Left renal pelvis (tissue), 4 donors: ENCODE data around the gene FAM209A. TPM values are rescaled to one million over a fixed set of nuclear protein-coding genes. Genes with fewer than 3 reads are reported as not detected.
"Not testable (repeated sequence)": the region's sequence is repeated elsewhere in the genome, so short reads cannot be mapped to it uniquely, and the experiment has no call there.

Experiments used
- DNase-seq, 4 donors: peaks; one replicate each; pipeline ENCODE4 v3.0.0-alpha.2; 2013; ENCODE audit warnings: low read depth in 4 of 4, low spot score in 3 of 4
- polyA plus RNA-seq, 4 donors: library from polyadenylated mRNA; unstranded; fragments of 120-200 nt; gene quantifications; one replicate each; pipeline ENCODE4 v1.2.1, GENCODE V29; 2013; ENCODE audit not compliant: insufficient read length in 4 of 4

The FAM209A gene
- polyA plus RNA-seq, 4 donors: 0.29 to 0.40 (median 0.35) TPM; not detected in 1

- no peak for DNase-seq
These were observed 13.5 kb downstream of the FAM209A start for GRCh38 chr20:56537997-56538396.

DNA sequence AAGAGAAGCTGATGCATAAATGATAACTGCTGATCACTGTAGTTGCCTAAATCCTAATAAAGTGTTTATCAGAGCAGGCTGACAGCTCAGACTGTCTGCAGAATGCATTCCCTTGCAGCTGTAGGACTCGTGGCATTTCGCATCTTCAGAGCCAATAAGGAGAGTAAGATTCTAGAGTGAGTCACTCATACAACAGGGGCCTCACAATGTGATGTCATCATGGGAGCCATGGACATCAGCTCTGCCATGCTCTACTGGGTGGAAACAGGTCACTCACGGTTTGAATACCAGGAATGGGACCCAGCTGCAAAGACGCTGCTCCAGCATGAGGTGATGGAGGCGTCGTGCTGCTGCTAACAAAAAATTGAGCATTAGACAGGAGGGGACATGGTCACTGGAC is 15.9 kb downstream of the FAM209A start:
- no peak for DNase-seq

- no peak for DNase-seq
These were observed 18.0 kb downstream of the FAM209A start for GRCh38 chr20:56542489-56543030.

DNA sequence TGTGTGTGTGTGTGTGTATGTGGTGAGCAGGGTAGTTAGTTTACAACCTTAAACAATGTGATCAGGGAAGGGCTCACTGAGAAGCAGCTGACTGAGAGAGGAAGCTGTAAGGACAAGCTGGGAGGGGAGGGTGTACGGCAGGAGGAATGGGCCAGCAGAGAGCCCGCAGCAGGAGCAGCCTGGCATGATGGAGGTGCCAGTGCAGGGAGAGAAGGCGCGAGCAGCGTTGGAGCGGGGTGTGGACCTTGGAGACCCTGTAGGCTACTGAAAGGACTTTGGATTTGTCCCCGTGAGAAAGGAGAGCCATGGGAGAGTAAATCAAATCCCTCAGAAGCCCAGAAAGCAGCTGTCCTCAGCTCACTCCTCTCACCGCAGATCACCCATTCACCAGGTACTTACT is 27.0 kb downstream of the FAM209A start:
- DNase-seq: no peak

DNA sequence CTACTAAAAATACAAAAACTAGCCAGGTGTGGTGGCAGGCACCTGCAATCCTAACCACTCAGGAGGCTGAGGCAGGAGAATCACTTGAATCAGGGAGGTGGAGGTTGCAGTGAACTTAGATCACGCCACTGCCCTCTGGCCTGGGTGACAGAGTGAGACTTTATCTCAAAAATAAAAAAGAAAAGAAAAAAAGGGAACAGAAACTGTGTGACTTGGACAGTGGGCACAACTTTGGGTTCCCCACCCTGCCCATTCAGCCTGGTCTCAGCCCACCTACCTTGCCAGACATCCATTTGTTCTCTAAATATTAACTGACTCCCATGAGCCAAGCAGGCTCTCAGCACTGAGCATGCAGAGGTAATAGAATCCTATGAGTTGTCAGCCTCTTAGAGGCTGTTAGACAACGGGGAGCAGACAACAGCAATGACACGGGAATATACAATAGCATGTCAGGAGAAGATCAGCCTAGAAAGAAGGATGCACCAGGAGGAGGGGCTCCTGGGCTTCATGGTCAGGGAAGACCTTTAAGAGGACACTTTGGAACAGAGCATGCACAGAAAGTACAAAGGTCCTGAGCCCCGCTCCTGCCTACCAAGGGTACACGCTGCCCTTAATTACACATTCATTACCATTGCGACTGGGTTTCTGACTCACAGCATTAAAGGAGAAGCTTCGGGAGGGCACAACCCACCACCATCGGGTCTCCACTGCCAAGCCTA is 28.5 kb downstream of the FAM209A start:
- DNase-seq: no peak

DNA sequence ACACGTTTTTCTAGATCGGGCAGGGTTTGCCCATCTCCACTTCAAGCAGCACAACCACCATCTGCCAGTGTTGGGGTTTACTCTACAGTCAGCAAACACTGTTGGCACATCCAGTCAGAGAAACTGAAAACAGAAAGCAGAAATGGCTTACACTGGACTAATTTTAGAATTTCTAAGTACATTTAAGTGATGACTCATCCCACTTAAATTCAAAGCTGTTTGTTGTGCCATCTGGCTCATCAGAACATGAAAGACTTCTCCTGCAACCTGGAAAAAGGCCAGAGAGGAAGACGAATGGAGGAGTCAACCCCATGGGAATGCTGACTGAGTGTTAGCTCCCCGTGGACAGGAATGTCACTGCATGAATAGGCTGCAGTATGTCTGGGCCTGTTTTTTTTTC is 30.3 kb downstream of the FAM209A start:
- DNase-seq: no peak

DNA sequence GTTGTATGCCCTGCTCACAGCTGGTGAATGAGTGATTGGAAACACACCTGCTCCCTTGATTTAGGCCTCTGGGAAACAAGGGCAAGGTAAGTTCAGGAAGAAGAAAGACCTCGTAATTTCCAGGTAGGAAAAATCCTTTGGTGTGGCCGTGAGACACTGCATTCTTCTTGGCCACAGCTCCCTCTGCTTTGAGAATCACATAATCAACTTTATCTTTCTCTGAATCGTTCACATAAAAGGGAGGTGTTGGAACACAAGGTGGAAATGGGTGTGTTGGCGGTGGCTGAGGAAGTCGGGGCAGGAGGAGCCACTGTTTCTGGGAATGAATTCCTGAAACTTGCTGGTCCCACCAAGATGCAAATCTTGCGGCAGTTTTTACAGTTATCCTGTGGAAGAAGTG is 34.4 kb downstream of the FAM209A start:
- no peak for DNase-seq

GRCh38 chr20:56564526-56564925 is 40.0 kb downstream of the FAM209A start:
- not testable (repeated sequence) for DNase-seq

DNA sequence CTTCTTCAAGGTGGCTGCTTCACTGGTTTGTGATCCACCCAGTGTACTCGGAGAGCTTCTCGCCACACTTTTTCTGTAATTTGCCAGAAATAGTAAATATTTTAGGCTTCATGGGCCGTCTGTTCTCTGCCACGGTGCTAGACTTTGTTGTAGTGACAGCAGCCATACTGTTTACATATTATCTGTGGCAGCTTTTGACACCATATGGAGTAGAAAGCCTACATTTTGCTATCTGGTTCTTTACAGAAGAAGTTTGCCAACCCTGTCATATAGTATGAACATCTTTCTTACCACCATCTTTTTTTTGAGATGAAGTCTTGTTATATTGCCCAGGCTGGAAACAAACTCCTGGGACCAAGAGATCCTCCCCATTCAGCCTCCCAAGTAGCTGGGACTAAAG is 41.0 kb downstream of the FAM209A start:
- DNase-seq: no peak

DNA sequence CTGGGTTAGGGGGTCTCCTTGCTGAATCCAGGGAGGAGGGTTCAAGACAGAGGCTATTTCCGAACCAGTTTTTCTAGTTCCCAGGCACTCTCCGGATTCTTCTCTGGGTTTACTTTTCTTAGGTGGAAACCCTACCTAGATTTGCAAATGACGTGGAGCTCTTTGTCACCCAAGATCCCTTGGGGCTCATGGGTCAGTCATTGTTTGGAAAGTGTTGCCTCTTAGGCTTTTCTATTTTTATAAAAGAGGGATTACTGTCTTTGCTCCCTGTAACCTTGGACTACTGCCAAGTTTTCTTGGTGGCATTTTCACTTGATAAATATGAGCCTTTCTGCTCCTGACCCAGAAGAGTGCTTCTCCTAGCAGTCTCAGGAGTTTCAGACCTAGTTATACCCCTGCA is 42.1 kb downstream of the FAM209A start:
- DNase-seq: no peak

GRCh38 chr20:56570832-56571231 is 46.3 kb downstream of the FAM209A start:
- no peak for DNase-seq

GRCh38 chr20:56572172-56572571 is 47.6 kb downstream of the FAM209A start:
- DNase-seq: no peak

DNA sequence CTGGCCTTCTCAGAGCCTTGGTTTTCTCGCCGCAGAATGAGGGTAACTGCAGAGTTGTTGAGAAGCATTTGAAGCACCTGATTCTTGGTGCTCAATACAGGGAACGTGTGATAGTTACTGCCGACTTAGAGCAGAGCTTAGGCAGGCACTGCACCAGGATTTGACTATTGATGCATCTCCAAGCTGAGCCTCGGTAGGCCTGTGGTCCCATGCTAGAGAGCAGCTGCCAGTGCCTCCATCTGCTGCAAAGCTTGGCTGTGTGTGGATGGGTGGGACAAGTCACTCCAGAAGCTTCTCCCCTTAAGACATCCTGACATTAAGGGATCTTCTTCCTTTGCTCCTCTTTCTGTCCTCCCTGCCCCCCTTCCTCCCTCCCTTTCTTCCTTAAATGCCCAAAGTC is 49.4 kb downstream of the FAM209A start:
- DNase-seq: no peak

DNA sequence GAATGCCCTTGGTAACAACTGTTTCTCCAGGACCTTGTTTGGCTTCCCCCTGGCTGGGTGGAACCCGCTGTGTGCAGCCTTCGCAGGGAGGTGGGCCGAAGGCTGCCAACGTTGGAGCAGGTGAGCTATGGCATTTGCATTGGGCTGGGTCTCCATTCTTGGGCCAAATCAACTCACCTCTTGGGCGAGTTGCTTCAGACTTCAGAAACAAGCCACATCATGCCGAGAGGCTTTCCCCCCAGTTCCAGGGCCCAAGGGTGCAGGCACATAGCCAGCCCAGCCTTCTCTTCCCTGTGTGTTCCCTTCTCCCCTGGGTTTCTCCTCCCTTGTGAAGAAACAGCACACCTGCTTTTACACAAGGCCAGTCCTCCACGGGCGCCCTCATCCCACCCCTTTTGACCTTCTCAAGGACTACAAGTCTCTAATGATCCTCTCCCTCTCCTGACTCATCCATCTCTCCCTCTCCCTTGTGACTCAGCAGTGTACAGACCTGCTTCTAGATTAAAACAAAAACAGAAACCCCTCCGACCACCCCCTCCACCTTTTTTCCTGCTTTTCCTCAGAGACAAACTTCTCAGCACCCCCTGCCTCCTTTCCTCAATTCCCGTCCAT is 50.1 kb downstream of the FAM209A start:
- no peak for DNase-seq

GRCh38 chr20:56575157-56575556 is 50.6 kb downstream of the FAM209A start:
- no peak for DNase-seq

Other genes starting within 250 kb of the FAM209A start
- 10 to 100 TPM; 38.7 to 84.7 (median 43.4) TPM for gene FAM210B, start 165.8 kb upstream of the FAM209A start, polyA plus RNA-seq
- gene AURKA, start 132.5 kb upstream of the FAM209A start, polyA plus RNA-seq: 10 to 100 TPM; 13.2 to 16.5 (median 15.2) TPM
- gene CSTF1, start 132.1 kb upstream of the FAM209A start, polyA plus RNA-seq: 10 to 100 TPM; 32.3 to 46.5 (median 42.6) TPM
- gene CASS4, start 112.5 kb upstream of the FAM209A start, polyA plus RNA-seq: 1 to 10 TPM in 3 of 4 donors, under 1 TPM in 1; 0.63 to 3.3 (median 2.8) TPM
- 100 to 1,000 TPM in 3 of 4 donors, 10 to 100 TPM in 1; 94.5 to 134 (median 129) TPM for gene RTF2, start 56.1 kb upstream of the FAM209A start, polyA plus RNA-seq
- under 1 TPM; 0.27 to 0.34 (median 0.30) TPM for gene FAM209B, start 8.5 kb downstream of the FAM209A start, polyA plus RNA-seq
- 1 to 10 TPM in 3 of 4 donors, under 1 TPM in 1; 0.12 to 1.8 (median 1.2) TPM for gene TFAP2C, start 104.6 kb downstream of the FAM209A start, polyA plus RNA-seq